BLaER1 (cell line): ENCODE results near the gene NIN.
A peak's percentile ranks its signal among the peaks of the same experiment; 100 is the strongest.

Source experiments
- H3K27ac ChIP-seq: shearing (Covaris generic); formaldehyde crosslinking; 2 replicates; pipeline ENCODE4 v1.8.1; 2022
- H3K27me3 ChIP-seq: shearing (Covaris generic); formaldehyde crosslinking; 2 replicates; pipeline ENCODE4 v1.8.1; 2022
- H3K36me3 ChIP-seq: shearing (Covaris generic); formaldehyde crosslinking; 2 replicates; pipeline ENCODE4 v1.8.1; 2022
- H3K4me1 ChIP-seq: shearing (Covaris generic); formaldehyde crosslinking; 2 replicates; pipeline ENCODE4 v1.8.1; 2022
- H3K4me2 ChIP-seq: shearing (Covaris generic); formaldehyde crosslinking; 2 replicates; pipeline ENCODE4 v1.8.1; 2022
- H3K4me3 ChIP-seq: shearing (Covaris generic); formaldehyde crosslinking; 2 replicates; pipeline ENCODE4 v1.8.1; 2022
- H3K9ac ChIP-seq: shearing (Covaris generic); formaldehyde crosslinking; 2 replicates; pipeline ENCODE4 v1.8.1; 2022
- H3K9me3 ChIP-seq: shearing (Covaris generic); formaldehyde crosslinking; 2 replicates; pipeline ENCODE4 v1.8.1; 2022
- H4K20me1 ChIP-seq: shearing (Covaris generic); formaldehyde crosslinking; 2 replicates; pipeline ENCODE4 v1.8.1; 2022
- Cebpa-rat ChIP-seq: shearing (Covaris generic); IDR thresholded peaks from 2 replicates; pipeline ENCODE4 v1.8.1; 2022

Gene NIN

DNA sequence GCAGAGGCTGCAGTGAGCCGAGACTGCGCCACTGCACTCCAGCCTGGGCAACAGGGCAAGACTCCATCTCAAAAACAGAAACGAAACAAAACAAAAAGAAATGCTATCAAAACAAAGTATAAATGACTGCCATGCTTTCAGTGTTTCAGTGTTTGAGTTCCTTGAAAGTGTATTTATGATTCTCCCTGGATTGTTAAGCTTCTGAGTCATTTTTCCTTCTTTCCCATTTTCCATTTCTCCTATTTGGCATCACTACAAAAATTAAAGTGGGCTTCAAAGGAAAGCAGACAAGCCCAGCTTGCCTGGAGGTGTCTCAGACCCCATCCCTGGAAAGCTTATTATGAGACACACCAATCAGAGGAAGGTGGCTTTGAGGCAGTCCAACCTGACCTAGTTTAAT lies 35.1 kb downstream of the NIN start:
- peaks cover 14% of the 10 kb centered on the region; the same call in 1 of the 2 replicates for H4K20me1 ChIP-seq
- H3K9ac ChIP-seq: no peak overlapping the region
- no peak for TF ChIP-seq Cebpa-rat
- H3K4me1 ChIP-seq: peaks cover 78% of the 10 kb centered on the region
- peaks cover 51% of the 10 kb centered on the region for H3K36me3 ChIP-seq
- no peak overlapping the region for H3K27ac ChIP-seq
- no peaks in the 10 kb centered on the region for H3K27me3 ChIP-seq
- H3K4me3 ChIP-seq: no peak overlapping the region
- H3K4me2 ChIP-seq: peak overlapping the region; percentile 96; the same call in 1 of the 2 replicates
- no peaks in the 10 kb centered on the region for H3K9me3 ChIP-seq

DNA sequence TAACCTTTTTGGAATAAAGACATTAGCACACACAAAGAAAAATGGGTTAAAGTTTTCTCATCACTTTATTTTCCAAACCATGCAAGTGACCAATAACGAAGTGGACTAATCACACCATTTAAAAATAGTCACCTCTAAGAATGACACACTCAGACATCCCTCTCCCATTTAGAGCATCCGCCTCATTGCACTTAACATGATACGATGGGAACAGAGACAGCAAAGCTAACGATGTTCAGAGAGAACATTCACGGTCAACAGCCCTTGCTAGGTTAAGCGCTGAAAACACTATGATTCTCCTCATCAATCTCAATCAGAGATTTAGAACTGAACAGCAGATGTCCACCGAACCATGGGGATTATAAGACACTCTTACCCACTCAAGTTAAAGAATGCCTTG lies 35.8 kb downstream of the NIN start:
- Histone ChIP-seq H3K4me3 (no peak overlapping the region), H3K4me2 (peak overlapping the region; percentile 96), H3K27me3 (no peaks in the 10 kb centered on the region), H3K4me1 (peaks cover 86% of the 10 kb centered on the region), H3K9ac (no peak overlapping the region), H3K36me3 (peaks cover 44% of the 10 kb centered on the region), H3K27ac (no peak overlapping the region), H3K9me3 (no peaks in the 10 kb centered on the region), H4K20me1 (peaks cover 14% of the 10 kb centered on the region; the same call in 1 of the 2 replicates)
- no peak for TF ChIP-seq Cebpa-rat

DNA sequence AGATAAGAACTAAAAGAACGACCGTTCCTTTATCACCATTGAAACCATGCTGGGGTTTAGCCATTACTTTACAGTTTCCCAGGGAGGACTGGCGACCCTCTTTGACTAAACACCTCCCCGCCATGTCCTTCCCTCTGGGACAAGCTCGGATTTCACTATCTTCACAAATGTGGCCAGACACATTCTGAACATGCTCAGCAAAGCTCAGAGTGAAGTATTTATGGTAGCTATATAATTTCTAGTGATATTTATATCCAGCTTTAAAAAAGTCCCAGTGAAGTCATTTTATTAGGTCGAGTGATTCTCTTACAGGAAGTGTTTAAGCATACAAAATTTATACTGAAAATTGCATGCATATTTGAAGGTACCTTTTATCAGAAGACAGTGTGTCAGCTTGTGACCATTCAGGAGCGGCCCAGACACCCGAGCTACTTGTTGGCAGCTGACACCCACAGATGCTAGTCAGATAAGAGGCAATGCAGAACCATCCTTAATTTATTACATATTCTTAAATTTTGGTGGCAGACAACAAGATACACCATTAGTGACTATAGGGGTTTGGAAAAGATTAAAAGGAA lies 36.8 kb downstream of the NIN start:
- no peaks in the 10 kb centered on the region for H3K9me3 ChIP-seq
- peaks cover 14% of the 10 kb centered on the region; the same call in 1 of the 2 replicates for H4K20me1 ChIP-seq
- H3K4me1 ChIP-seq: peaks cover 96% of the 10 kb centered on the region
- H3K9ac ChIP-seq: no peak overlapping the region
- H3K27me3 ChIP-seq: no peaks in the 10 kb centered on the region
- TF ChIP-seq Cebpa-rat: no peak
- peak overlapping the region; percentile 96 for H3K4me2 ChIP-seq
- H3K27ac ChIP-seq: no peak overlapping the region
- no peak overlapping the region for H3K4me3 ChIP-seq
- peaks cover 37% of the 10 kb centered on the region for H3K36me3 ChIP-seq

DNA sequence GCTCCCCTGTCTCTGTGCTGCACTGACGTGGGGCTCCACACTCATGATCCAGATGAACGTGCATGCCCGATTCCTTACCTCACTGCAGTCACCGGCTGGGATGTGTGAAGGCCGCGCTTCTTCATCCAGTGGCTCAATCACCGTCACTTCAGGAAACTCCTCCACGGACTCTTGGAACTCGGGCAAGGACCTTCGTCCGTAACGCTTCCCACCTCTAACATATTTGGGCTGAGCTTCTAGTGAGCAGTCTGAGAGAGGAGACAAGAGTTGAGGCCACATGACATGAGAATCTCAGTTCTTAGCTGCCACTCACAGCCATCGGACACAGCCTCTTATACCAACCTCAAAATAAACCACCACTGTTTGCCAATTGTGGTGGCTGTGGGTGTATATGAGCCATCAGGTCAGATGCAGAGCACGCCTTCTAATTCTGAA lies 38.3 kb downstream of the NIN start:
- Histone ChIP-seq H4K20me1 (peaks cover 12% of the 10 kb centered on the region; the same call in 1 of the 2 replicates), H3K27me3 (no peaks in the 10 kb centered on the region), H3K4me3 (peak overlapping the region; percentile 9), H3K9ac (peak overlapping the region; percentile 36; the same call in 1 of the 2 replicates), H3K36me3 (peaks cover 24% of the 10 kb centered on the region), H3K4me1 (peaks cover 100% of the 10 kb centered on the region), H3K9me3 (no peaks in the 10 kb centered on the region), H3K27ac (peak overlapping the region; percentile 75), H3K4me2 (peak overlapping the region; percentile 96)
- no peak for TF ChIP-seq Cebpa-rat

DNA sequence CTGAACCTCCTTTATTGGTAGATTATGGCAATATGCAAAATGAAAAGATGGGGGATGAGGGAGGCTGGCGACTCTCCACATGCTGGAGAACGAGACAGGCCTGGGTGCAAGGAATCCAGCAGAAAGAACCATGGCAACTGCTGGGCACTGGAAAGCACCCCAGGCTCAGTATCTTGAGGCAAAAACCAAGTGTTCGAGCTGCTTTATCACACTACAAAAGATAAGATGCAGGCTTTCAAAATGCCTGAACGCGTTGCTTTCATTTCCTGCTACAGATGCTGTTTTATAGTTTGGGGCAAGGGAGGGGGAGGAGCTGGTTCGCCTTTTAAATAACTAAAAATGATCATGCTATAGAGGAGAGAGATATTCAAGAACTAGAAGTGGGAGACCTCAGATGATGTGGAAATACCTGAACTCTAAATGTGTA lies 38.9 kb downstream of the NIN start:
- Histone ChIP-seq H4K20me1 (peaks cover 6% of the 10 kb centered on the region; the same call in 1 of the 2 replicates), H3K36me3 (peaks cover 19% of the 10 kb centered on the region), H3K9ac (peak overlapping the region; percentile 36; the same call in 1 of the 2 replicates), H3K4me3 (peak overlapping the region; percentile 9), H3K9me3 (no peaks in the 10 kb centered on the region), H3K4me2 (peak overlapping the region; percentile 96), H3K27ac (peak overlapping the region; percentile 75), H3K4me1 (peaks cover 100% of the 10 kb centered on the region), H3K27me3 (no peaks in the 10 kb centered on the region)
- TF ChIP-seq Cebpa-rat: no peak

DNA sequence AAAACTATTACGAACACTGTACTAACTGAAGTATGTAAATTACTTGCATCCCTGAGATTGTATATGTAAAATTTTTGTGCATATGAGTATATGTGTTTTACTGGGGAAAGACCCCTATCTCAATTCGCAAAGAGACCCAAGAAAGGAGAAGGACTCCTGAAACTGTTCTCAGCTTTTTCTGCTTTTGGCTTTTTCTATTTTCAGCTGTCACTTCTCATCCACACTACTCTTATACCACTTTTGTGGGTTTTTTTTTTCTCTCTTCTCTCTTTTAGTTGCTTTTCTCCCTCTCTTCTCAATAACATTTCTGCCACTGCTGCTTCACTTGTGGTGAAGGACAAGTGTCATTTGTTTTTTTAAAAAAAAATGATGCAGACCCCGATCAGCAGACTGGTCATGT lies 39.8 kb downstream of the NIN start:
- Histone ChIP-seq H3K4me3 (peak overlapping the region; percentile 0; the same call in 1 of the 2 replicates), H3K27ac (peak overlapping the region; percentile 75), H3K9ac (peak overlapping the region; percentile 36; the same call in 1 of the 2 replicates), H3K9me3 (no peaks in the 10 kb centered on the region), H3K27me3 (no peaks in the 10 kb centered on the region), H4K20me1 (no peaks in the 10 kb centered on the region), H3K36me3 (peaks cover 11% of the 10 kb centered on the region), H3K4me1 (peaks cover 100% of the 10 kb centered on the region), H3K4me2 (peak overlapping the region; percentile 96)
- no peak for TF ChIP-seq Cebpa-rat

DNA sequence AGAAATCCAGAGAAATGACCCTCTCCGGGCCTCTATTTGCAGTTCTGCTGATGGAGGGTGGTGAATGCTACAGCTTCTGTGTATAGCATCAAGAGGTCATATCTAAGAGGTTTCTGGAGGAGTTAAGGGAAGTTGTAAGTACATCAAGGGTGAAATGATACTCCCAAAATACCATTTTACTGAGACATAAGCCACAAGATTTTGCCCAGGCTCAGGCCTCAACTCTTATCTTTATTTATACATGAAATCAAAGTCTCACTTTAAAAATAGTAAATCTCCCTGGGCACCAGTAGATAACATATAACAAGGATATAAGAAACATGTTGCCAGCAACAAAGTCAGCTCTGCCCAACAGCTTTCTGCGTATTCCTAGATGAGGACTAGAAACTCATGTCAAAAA lies 40.4 kb downstream of the NIN start:
- TF ChIP-seq Cebpa-rat: no peak
- Histone ChIP-seq H3K36me3 (peaks cover 5% of the 10 kb centered on the region), H4K20me1 (no peaks in the 10 kb centered on the region), H3K9ac (peak overlapping the region; percentile 1; the same call in 1 of the 2 replicates), H3K4me2 (peak overlapping the region; percentile 96), H3K27ac (peak overlapping the region; percentile 75), H3K4me1 (peaks cover 100% of the 10 kb centered on the region), H3K9me3 (no peaks in the 10 kb centered on the region), H3K4me3 (peak overlapping the region; percentile 10; the same call in 1 of the 2 replicates), H3K27me3 (no peaks in the 10 kb centered on the region)

DNA sequence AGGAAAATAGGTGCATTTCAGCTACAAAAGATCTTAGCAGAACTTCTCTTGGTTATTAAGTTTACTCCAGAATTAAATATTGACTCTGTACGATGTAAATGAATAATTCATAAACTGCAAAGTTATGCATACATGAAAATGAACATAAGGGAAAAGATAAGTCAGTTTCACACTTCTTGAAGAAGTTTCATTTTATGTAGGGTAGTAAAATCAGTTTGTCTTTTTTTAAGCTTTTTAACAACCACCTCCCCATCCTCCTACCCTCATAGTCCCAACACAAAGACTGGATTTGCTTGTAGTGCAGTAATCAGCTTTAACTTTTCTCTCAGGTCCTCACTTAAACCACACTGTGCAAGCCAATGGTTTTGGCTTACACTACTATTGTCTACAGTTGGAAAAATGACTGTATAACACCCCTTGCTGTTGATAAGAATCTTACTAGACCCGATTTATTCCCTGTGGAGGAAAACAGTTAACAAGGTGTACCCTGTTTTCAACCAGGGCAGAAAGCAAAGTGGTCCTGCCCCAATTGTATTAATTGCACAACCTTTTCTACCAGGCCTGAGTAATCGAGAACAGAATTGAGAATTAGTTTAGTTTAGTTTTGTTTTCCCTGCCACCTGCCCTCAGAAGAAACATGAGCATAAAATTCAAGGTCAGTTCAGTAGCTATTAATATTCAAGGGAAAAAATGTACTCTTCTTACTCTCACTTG lies 44.1 kb downstream of the NIN start:
- H3K9ac ChIP-seq: no peak overlapping the region
- no peaks in the 10 kb centered on the region for H4K20me1 ChIP-seq
- H3K4me3 ChIP-seq: no peak overlapping the region
- no peaks in the 10 kb centered on the region for H3K9me3 ChIP-seq
- peaks cover 90% of the 10 kb centered on the region for H3K4me1 ChIP-seq
- H3K36me3 ChIP-seq: peaks cover 20% of the 10 kb centered on the region; the same call in 1 of the 2 replicates
- TF ChIP-seq Cebpa-rat: peak; percentile 63; the same call in 1 of the 2 replicates
- peak overlapping the region; percentile 81; the same call in 1 of the 2 replicates for H3K27ac ChIP-seq
- peak overlapping the region; percentile 96 for H3K4me2 ChIP-seq
- H3K27me3 ChIP-seq: no peaks in the 10 kb centered on the region

DNA sequence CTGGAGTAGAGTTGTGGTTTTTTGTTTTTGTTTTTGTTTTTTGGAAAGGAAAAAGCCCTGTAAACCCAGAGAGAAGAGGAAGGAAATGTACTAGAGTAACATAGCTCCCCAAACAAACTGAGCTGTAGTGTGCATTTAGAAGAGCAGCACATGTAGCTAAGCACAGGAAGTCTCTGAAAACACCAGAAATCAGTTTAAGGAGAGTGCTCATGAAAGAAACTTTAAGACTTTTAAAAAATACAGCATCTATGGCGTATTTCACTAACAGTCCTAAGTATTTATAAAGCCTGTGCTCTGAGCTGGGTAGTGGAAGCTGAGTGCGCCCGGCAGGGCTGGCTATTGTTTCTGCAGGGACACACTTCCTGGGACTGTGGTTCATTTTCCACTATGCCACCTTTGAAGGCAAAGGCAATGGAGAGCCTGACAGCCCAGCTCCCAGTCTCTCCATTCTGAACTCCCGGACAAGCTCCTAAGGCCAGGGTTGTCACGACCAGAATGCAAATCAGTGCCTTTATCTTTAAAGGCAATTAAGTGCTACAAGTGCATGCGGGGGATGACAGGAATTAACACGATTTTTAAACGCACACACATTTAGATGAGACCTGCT lies 45.4 kb downstream of the NIN start:
- H3K27ac ChIP-seq: peak overlapping the region; percentile 81
- no peaks in the 10 kb centered on the region for H3K9me3 ChIP-seq
- no peaks in the 10 kb centered on the region for H4K20me1 ChIP-seq
- H3K4me2 ChIP-seq: peak overlapping the region; percentile 96
- peak overlapping the region; percentile 68 for H3K9ac ChIP-seq
- no peak for TF ChIP-seq Cebpa-rat
- peaks cover 76% of the 10 kb centered on the region for H3K4me1 ChIP-seq
- no peaks in the 10 kb centered on the region for H3K27me3 ChIP-seq
- peaks cover 32% of the 10 kb centered on the region for H3K36me3 ChIP-seq
- peak overlapping the region; percentile 46 for H3K4me3 ChIP-seq
